Right atrium auricular region (tissue), 2 donors: ENCODE measurements around the gene CDT1. TPM values are rescaled to one million over a fixed set of nuclear protein-coding genes. Genes with fewer than 3 reads are reported as not detected.
A peak's percentile ranks its signal among the peaks of the same experiment; 100 is the strongest.

ENCODE experiments used
- DNase-seq: peaks from one replicate; pipeline ENCODE4 v3.0.0-alpha.2; 2019; ENCODE audit warnings: low spot score
- H3K27ac ChIP-seq, 2 donors: fragments of 200-600 bp; sonication (generic); 1 replicate in 1 of 2; 2 replicates in 1 of 2; pipeline ENCODE4 v1.5.1; 2016 to 2019
- H3K27me3 ChIP-seq, 2 donors: fragments of 200-600 bp; sonication (generic); one replicate each; pipeline versions ENCODE4 v1.5.1 to v1.6.0; 2017 to 2019
- H3K36me3 ChIP-seq: fragments of 200-600 bp; sonication (generic); one replicate; pipeline ENCODE4 v1.5.1; 2016
- H3K4me1 ChIP-seq, 2 donors: fragments of 200-600 bp; sonication (generic); one replicate each; pipeline versions ENCODE4 v1.5.1 to v1.6.0; 2017 to 2019
- H3K4me3 ChIP-seq, 2 donors: fragments of 200-600 bp; sonication (generic); 1 replicate in 1 of 2; 2 replicates in 1 of 2; pipeline ENCODE4 v1.5.1; 2017 to 2019; ENCODE audit warnings: mild to moderate bottlenecking in 1 of 2, moderate library complexity in 1 of 2
- H3K9me3 ChIP-seq, 2 donors: fragments of 200-600 bp; sonication (generic); one replicate each; pipeline ENCODE4 v1.5.1; 2019
- total RNA-seq, 2 donors: library from RNA; depleted of rRNA; stranded (reverse); fragments of >200 nt; gene quantifications; one replicate each; pipeline ENCODE4 v1.1.0, GENCODE V29; 2016
- TF ChIP-seq, protein P1 (sequence below), 2 donors: fragments of 200-600 bp; sonication (generic); IDR thresholded peaks; one replicate each; pipeline ENCODE4 v1.5.1; 2019; ENCODE audit warnings: antibody characterized with exemption in 2 of 2

Gene CDT1
- total RNA-seq, 2 donors from 2014 or later, result 0.39 to 1.3 TPM

DNA sequence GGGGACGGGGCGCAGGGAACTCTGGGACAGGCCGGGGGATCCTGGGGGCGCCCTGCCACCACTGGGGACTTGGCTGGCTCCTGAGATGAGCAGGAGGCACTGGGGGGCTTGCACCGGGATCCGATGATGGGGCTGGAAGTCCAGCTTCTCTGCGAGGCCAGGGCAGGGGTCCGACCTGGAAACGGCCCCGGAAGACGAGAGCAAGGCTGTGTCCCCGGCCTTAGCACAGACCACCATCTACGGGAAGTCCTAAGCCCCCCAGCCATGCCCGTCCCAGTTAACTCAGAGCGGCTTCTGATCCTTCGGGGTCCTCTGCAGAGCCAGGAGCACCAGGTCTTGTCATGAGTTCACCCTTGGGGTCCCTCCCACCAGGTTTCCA lies 573 bp downstream of the CDT1 start:
- no peak overlapping the region for H3K27ac ChIP-seq
- H3K4me1 ChIP-seq, result peaks cover 0 to 25% of the 10 kb centered on the region in 2 donors
- no peak for DNase-seq
- H3K9me3 ChIP-seq, result no peaks in the 10 kb centered on the region
- H3K4me3 ChIP-seq, result peak overlapping the region; percentile 61 to 75
- TF ChIP-seq, protein P1, sequence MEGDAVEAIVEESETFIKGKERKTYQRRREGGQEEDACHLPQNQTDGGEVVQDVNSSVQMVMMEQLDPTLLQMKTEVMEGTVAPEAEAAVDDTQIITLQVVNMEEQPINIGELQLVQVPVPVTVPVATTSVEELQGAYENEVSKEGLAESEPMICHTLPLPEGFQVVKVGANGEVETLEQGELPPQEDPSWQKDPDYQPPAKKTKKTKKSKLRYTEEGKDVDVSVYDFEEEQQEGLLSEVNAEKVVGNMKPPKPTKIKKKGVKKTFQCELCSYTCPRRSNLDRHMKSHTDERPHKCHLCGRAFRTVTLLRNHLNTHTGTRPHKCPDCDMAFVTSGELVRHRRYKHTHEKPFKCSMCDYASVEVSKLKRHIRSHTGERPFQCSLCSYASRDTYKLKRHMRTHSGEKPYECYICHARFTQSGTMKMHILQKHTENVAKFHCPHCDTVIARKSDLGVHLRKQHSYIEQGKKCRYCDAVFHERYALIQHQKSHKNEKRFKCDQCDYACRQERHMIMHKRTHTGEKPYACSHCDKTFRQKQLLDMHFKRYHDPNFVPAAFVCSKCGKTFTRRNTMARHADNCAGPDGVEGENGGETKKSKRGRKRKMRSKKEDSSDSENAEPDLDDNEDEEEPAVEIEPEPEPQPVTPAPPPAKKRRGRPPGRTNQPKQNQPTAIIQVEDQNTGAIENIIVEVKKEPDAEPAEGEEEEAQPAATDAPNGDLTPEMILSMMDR (IDR thresholded peaks at IDR 0.05), result no peak
- H3K36me3 ChIP-seq, result peaks cover 2% of the 10 kb centered on the region
- no peaks in the 10 kb centered on the region for H3K27me3 ChIP-seq

DNA sequence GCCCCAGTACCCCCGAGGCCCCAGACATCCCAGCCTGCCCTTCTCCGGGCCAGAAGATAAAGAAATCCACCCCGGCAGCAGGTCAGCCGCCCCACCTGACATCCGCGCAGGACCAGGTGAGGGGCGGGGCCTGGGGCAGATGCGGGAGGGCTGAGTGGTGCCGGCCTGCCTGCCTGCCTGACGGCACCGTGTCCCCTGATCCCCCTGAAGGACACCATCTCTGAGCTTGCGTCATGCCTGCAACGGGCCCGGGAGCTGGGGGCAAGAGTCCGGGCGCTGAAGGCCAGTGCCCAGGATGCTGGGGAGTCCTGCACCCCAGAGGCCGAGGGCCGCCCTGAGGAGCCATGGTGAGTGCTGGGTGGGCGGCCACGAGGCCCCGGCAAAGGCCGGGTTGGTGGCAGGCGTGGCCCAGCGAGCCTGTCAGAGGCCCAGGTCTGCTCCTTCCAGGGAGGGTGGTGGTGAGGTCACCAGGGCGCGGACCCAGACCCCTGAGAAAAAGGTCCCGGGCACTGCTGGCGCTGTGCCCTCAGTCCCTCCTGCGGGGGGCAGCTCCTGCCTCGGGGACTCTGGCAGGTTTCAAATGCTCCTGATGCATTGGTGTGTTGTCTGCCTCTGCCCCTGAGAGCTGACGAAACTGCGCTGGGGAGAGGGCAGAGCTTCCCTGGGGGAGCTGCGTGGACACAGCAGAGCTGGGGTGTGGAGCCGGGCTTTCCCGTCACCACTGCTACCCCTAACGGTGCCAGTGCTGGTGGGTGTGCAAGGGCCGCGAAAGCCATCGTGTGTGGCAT lies 1.2 kb downstream of the CDT1 start:
- Histone ChIP-seq H3K36me3 (peaks cover 8% of the 10 kb centered on the region), H3K9me3 (no peaks in the 10 kb centered on the region), H3K4me1 (peaks cover 0 to 29% of the 10 kb centered on the region in 2 donors), H3K4me3 (peak overlapping the region in 1 of 2 donors; percentile 75), H3K27me3 (no peaks in the 10 kb centered on the region), H3K27ac (no peak overlapping the region)
- no peak for DNase-seq
- TF ChIP-seq, protein P1 (IDR thresholded peaks at IDR 0.05), result no peak

DNA sequence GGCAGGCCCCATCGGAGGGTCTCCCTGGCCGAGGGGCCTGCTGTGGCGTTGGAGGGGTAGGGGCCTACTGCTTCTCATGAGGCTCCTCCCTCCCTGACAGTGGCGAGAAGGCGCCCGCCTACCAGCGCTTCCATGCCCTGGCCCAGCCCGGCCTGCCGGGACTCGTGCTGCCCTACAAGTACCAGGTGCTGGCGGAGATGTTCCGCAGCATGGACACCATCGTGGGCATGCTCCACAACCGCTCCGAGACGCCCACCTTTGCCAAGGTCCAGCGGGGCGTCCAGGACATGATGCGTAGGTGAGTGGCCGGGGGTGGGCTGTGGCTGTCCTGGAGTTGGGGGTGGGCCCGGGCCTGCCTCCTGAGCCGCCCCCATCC lies 1.7 kb downstream of the CDT1 start:
- Histone ChIP-seq H3K4me3 (no peak overlapping the region), H3K4me1 (peaks cover 0 to 35% of the 10 kb centered on the region in 2 donors), H3K27ac (no peak overlapping the region), H3K36me3 (peaks cover 10% of the 10 kb centered on the region), H3K27me3 (no peaks in the 10 kb centered on the region), H3K9me3 (no peaks in the 10 kb centered on the region)
- DNase-seq, result no peak
- TF ChIP-seq, protein P1 (IDR thresholded peaks at IDR 0.05), result no peak

DNA sequence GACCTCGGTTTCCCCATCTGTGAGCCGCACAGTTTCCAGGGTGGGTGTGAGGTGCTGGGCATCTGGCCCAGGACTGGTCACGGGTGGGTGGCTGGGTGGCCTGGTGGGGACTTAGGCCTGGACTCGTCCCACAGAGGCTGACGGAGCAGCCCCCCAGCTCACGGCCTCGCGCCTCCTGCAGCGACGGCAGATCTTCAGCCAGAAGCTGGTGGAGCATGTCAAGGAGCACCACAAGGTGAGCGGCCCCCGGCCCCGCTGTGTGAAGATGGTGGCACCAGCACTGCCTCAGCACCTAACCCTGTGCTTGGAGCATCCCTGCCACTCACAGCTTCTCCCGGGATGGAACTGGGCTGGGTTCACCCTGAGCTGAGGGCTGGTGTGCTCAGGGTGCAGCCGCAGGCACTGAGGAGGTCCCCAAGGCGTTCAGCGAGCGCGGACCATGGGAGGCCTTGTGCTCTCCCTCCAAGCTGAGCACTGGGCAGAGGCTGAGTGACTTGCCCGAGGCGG lies 2.4 kb downstream of the CDT1 start:
- peaks cover 0 to 41% of the 10 kb centered on the region in 2 donors for H3K4me1 ChIP-seq
- TF ChIP-seq, protein P1 (IDR thresholded peaks at IDR 0.05), result no peak
- no peak for DNase-seq
- H3K27me3 ChIP-seq, result no peaks in the 10 kb centered on the region
- H3K36me3 ChIP-seq, result peaks cover 10% of the 10 kb centered on the region
- no peak overlapping the region for H3K4me3 ChIP-seq
- no peak overlapping the region for H3K27ac ChIP-seq
- H3K9me3 ChIP-seq, result no peaks in the 10 kb centered on the region

DNA sequence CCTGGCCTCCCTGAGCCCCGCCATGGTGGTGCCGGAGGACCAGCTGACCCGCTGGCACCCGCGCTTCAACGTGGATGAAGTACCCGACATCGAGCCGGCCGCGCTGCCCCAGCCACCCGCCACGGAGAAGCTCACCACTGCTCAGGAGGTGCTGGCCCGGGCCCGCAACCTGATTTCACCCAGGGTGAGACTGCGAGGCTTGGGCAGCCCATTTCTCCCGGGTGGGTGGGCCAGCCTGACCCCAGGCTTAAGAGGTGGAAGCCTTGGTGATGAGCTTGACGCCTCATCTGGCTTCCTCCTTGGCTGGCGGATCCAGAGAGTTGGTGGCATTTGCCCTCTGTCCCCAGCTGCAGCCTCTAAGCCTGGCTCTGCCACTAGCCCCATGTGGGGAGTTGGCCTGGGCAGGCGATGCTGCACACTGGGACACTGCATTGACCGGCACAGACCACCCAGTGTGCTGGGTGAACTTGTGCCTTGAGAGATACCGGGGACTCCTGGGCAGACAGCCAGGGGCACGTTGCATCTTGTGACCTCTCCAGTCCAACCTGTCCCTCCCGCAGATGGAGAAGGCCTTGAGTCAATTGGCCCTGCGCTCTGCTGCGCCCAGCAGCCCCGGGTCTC lies 3.0 kb downstream of the CDT1 start:
- peaks cover 10% of the 10 kb centered on the region for H3K36me3 ChIP-seq
- no peak overlapping the region for H3K4me3 ChIP-seq
- no peaks in the 10 kb centered on the region for H3K9me3 ChIP-seq
- no peak for DNase-seq
- H3K27me3 ChIP-seq, result no peaks in the 10 kb centered on the region
- TF ChIP-seq, protein P1 (IDR thresholded peaks at IDR 0.05), result no peak
- H3K4me1 ChIP-seq, result peaks cover 0 to 47% of the 10 kb centered on the region in 2 donors
- no peak overlapping the region for H3K27ac ChIP-seq
